NT2/D1 (cell line): ENCODE results near the gene SNN.

Experiments used
- DNase-seq: peaks from one replicate; pipeline ENCODE4 v3.0.0-alpha.2; 2011; ENCODE audit warnings: low read depth, low spot score
- H3K27me3 ChIP-seq: 2 replicates; pipeline ENCODE4 v1.6.0; 2011; ENCODE audit warnings: mild to moderate bottlenecking; ENCODE audit not compliant: insufficient read length, insufficient read depth
- H3K36me3 ChIP-seq: 2 replicates; pipeline ENCODE4 v1.6.1; 2011; ENCODE audit warnings: mild to moderate bottlenecking, low read length, mixed read lengths; ENCODE audit not compliant: insufficient read depth, insufficient read length
- H3K4me1 ChIP-seq: 2 replicates; pipeline ENCODE4 v1.5.1; 2011; ENCODE audit not compliant: insufficient read depth, insufficient read length
- H3K4me3 ChIP-seq: 2 replicates; pipeline ENCODE4 v1.5.1; 2011; ENCODE audit warnings: low read depth; ENCODE audit not compliant: insufficient read length
- H3K9ac ChIP-seq: 2 replicates; pipeline ENCODE4 v1.6.0; 2011; ENCODE audit warnings: low read depth; ENCODE audit not compliant: insufficient read length
- H3K9me3 ChIP-seq: 2 replicates; pipeline ENCODE4 v1.5.1; 2011; ENCODE audit warnings: mild to moderate bottlenecking, low read length; ENCODE audit not compliant: insufficient read depth
- SUZ12 ChIP-seq: IDR thresholded peaks from 2 replicates; pipeline ENCODE4 v1.6.1; 2011; ENCODE audit not compliant: insufficient read length, insufficient read depth; ENCODE audit errors: extremely low read depth
- YY1 ChIP-seq: IDR thresholded peaks from 2 replicates; pipeline ENCODE4 v1.6.1; 2011; ENCODE audit not compliant: insufficient read length, insufficient read depth
- ZNF274 ChIP-seq: IDR thresholded peaks from 2 replicates; pipeline ENCODE4 v1.6.1; 2011; ENCODE audit warnings: mild to moderate bottlenecking, low read depth, low read length

The SNN gene

GRCh38 chr16:11677959-11678881, 10.0 kb downstream of the SNN start:
- H3K9me3 ChIP-seq = no peaks in the 10 kb centered on the region
- H3K36me3 ChIP-seq = peaks cover 86% of the 10 kb centered on the region
- TF ChIP-seq YY1 = no peak
- no peak for TF ChIP-seq ZNF274
- no peak for TF ChIP-seq SUZ12
- H3K4me1 ChIP-seq = peaks cover 10% of the 10 kb centered on the region
- DNase-seq = no peak
- H3K4me3 ChIP-seq = no peak overlapping the region
- no peaks in the 10 kb centered on the region for H3K27me3 ChIP-seq
- H3K9ac ChIP-seq = no peak overlapping the region

GRCh38 chr16:11679250-11679649, 11.0 kb downstream of the SNN start:
- no peaks in the 10 kb centered on the region for H3K9me3 ChIP-seq
- H3K27me3 ChIP-seq = no peaks in the 10 kb centered on the region
- H3K9ac ChIP-seq = no peak overlapping the region
- peaks cover 7% of the 10 kb centered on the region for H3K4me1 ChIP-seq
- TF ChIP-seq ZNF274 (no peak), YY1 (no peak)
- no peak overlapping the region for H3K4me3 ChIP-seq
- DNase-seq = no peak
- peaks cover 86% of the 10 kb centered on the region for H3K36me3 ChIP-seq

DNA sequence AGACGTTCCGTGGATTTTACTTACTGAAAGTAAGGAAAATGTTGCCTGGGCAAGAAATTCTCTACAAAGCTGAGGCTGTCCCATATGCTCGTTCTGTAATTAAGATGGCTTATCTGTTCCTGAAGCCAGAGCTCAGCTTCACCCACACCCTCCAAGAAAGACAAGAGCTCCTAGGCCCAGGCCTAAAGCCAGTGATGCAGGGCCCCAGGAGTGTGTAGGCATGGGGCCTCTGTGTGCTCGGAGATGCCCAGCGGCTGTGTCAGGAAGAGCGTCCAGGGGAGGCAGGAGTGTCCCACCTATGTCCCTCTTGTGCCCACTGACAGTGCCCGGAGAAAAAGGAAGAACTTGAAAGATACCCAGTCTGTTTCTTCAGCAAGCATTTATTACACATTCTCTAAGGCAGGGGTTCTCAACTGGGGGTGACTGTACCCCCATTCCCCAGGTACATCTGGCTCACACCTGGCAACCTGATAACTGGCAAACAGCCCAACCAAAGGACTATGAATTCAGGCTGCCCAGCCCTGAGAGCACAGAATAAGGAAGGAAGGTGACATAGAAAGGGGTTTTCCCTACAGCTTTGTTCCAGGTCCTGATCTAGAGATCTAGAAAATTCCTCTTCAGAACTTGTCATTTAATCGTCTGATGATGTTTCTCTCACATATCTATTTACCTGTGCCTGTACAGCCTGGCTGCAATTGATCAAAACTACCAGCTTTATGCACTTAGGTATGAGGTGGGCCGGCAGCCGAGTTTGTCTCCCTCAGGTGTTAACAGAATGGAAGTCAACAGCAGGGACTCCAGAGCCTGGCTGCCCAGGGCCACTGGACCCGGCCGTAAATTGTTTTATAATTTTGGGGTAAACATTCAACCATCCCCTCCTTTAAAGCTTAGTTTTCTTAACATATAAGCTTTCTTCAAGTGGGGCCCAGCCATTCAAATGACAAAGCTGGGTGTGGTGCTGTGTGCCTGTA, 12.0 kb downstream of the SNN start:
- no peak for DNase-seq
- Histone ChIP-seq H3K9me3 (no peaks in the 10 kb centered on the region), H3K4me3 (no peak overlapping the region), H3K9ac (no peak overlapping the region), H3K4me1 (peaks cover 5% of the 10 kb centered on the region), H3K27me3 (no peaks in the 10 kb centered on the region), H3K36me3 (peaks cover 93% of the 10 kb centered on the region)
- no peak for TF ChIP-seq ZNF274
- TF ChIP-seq SUZ12 = no peak
- TF ChIP-seq YY1 = no peak

- Histone ChIP-seq H3K4me3 (no peak overlapping the region), H3K36me3 (peaks cover 82% of the 10 kb centered on the region), H3K9me3 (no peaks in the 10 kb centered on the region), H3K27me3 (no peaks in the 10 kb centered on the region), H3K9ac (no peak overlapping the region), H3K4me1 (peaks cover 3% of the 10 kb centered on the region)
- no peak for DNase-seq
- no peak for TF ChIP-seq SUZ12
- TF ChIP-seq ZNF274 = no peak
- TF ChIP-seq YY1 = no peak
Measured at GRCh38 chr16:11681556-11681955, 13.3 kb downstream of the SNN start.

GRCh38 chr16:11681976-11682654, 13.9 kb downstream of the SNN start:
- H3K9ac ChIP-seq = no peak overlapping the region
- no peaks in the 10 kb centered on the region for H3K27me3 ChIP-seq
- no peak for DNase-seq
- TF ChIP-seq SUZ12 = no peak
- TF ChIP-seq ZNF274 = no peak
- no peak for TF ChIP-seq YY1
- no peaks in the 10 kb centered on the region for H3K9me3 ChIP-seq
- peaks cover 82% of the 10 kb centered on the region for H3K36me3 ChIP-seq
- H3K4me1 ChIP-seq = peaks cover 3% of the 10 kb centered on the region
- no peak overlapping the region for H3K4me3 ChIP-seq

DNA sequence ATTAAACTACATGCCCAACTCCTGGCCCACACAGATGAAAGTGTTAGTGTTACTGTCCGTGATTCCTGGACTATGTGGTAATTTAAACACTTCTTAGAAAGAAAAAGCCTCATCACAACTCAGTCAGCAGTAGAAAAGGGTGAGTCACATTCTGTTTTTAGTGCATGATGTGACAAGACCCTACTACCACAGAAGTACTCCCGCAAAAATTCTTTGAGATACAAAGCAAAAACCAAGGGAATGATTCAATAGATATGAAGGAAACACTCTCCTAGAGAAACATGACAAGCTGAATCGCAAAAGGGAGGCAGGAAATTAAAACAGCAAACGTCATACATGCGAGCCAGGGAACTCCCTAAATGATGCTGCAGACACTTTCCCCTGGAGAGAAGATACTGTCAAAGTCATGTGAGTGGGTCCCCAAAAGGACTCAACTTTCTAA, 14.4 kb downstream of the SNN start:
- no peak overlapping the region for H3K4me3 ChIP-seq
- H3K36me3 ChIP-seq = peaks cover 82% of the 10 kb centered on the region
- H3K9me3 ChIP-seq = no peaks in the 10 kb centered on the region
- no peaks in the 10 kb centered on the region for H3K27me3 ChIP-seq
- DNase-seq = no peak
- H3K4me1 ChIP-seq = peaks cover 3% of the 10 kb centered on the region
- TF ChIP-seq YY1 (no peak), ZNF274 (no peak), SUZ12 (no peak)
- no peak overlapping the region for H3K9ac ChIP-seq
